Endothelial cell (in vitro differentiated cells): ENCODE data around the gene IFITM5. TPM values are rescaled to one million over a fixed set of nuclear protein-coding genes. Genes with fewer than 3 reads are reported as not detected.
"Not testable (repeated sequence)": the region's sequence is repeated elsewhere in the genome, so short reads cannot be mapped to it uniquely, and the experiment has no call there.

ENCODE experiments used
- DNase-seq: peaks from one replicate; pipeline ENCODE4 v3.0.0; 2021; ENCODE audit warnings: low spot score
- H3K27ac Mint-ChIP-seq: one replicate; pipeline ENCODE4 v1.8.0; 2021; ENCODE audit warnings: mixed read lengths, inconsistent platforms; ENCODE audit not compliant: unreplicated experiment
- H3K27me3 Mint-ChIP-seq: one replicate; pipeline ENCODE4 v1.8.0; 2021; ENCODE audit warnings: mild to moderate bottlenecking, moderate library complexity, mixed read lengths, inconsistent platforms; ENCODE audit not compliant: unreplicated experiment
- H3K36me3 Mint-ChIP-seq: one replicate; pipeline ENCODE4 v1.8.0; 2021; ENCODE audit warnings: mild to moderate bottlenecking, low read depth, mixed read lengths, inconsistent platforms; ENCODE audit not compliant: unreplicated experiment
- H3K4me1 Mint-ChIP-seq: one replicate; pipeline ENCODE4 v1.8.0; 2021; ENCODE audit warnings: mild to moderate bottlenecking, mixed read lengths, inconsistent platforms; ENCODE audit not compliant: unreplicated experiment
- H3K4me3 Mint-ChIP-seq: one replicate; pipeline ENCODE4 v1.8.0; 2021; ENCODE audit warnings: mild to moderate bottlenecking, mixed read lengths, inconsistent platforms; ENCODE audit not compliant: unreplicated experiment
- H3K9me3 Mint-ChIP-seq: one replicate; pipeline ENCODE4 v1.8.0; 2021; ENCODE audit warnings: mixed read lengths, inconsistent platforms; ENCODE audit not compliant: unreplicated experiment
- total RNA-seq: library from RNA; stranded (reverse); fragmentation: NEBNext Ultra II Directional; extraction: Animal tissue kit (Norgen Biotek cat#: 25700); gene quantifications from one replicate; pipeline ENCODE4 v1.2.1, GENCODE V29; 2021; ENCODE audit not compliant: unreplicated experiment
- TF ChIP-seq, protein P1 (sequence below): fragments of 200-600 bp; sonication (generic); IDR thresholded peaks from one replicate; pipeline ENCODE4 v1.5.0; 2021; ENCODE audit warnings: antibody characterized with exemption; ENCODE audit not compliant: unreplicated experiment

The IFITM5 gene
- total RNA-seq, 1 donor from 2014 or later = not detected

DNA sequence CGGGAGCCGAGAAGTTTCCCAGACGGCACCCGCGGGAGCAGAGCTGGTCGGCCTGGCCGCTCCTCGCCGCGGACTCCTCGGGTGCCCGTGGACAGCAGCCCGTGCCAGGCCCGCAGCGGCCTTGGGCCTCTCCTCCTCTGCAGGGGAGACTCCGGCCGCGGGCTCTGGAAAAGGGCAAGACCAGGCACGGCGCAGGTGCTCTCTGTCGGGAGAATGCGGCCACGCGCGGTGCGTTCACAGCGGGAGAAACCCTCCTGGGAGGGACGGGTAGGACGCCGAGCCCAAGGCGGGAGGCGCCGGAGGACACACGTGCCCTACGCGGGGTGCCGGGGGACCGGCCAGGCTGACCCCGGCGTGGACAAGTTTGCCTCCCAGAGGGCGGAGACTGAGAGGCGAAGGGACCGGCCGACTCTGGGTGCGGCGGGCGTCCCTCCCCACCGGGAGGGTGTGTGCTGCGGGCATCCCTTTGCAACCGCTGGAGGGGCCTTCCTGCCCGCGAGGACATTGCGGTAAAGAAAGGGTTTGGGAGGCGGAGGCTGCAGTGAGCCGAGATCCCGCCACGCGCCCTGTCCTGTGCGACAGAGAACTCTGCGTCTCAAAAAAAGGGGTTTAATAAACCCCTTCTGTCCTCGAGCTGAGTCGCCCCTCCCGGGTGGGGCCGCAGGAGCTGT, 16.8 kb upstream of the IFITM5 start:
- Mint-ChIP-seq H3K36me3 (peaks cover 7% of the 10 kb centered on the region), H3K4me3 (peak overlapping the region; percentile 62), H3K9me3 (no peaks in the 10 kb centered on the region), H3K27ac (peak overlapping the region; percentile 57), H3K27me3 (peaks cover 11% of the 10 kb centered on the region), H3K4me1 (peaks cover 47% of the 10 kb centered on the region)
- TF ChIP-seq, protein P1, sequence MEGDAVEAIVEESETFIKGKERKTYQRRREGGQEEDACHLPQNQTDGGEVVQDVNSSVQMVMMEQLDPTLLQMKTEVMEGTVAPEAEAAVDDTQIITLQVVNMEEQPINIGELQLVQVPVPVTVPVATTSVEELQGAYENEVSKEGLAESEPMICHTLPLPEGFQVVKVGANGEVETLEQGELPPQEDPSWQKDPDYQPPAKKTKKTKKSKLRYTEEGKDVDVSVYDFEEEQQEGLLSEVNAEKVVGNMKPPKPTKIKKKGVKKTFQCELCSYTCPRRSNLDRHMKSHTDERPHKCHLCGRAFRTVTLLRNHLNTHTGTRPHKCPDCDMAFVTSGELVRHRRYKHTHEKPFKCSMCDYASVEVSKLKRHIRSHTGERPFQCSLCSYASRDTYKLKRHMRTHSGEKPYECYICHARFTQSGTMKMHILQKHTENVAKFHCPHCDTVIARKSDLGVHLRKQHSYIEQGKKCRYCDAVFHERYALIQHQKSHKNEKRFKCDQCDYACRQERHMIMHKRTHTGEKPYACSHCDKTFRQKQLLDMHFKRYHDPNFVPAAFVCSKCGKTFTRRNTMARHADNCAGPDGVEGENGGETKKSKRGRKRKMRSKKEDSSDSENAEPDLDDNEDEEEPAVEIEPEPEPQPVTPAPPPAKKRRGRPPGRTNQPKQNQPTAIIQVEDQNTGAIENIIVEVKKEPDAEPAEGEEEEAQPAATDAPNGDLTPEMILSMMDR = no peak
- DNase-seq = no peak

DNA sequence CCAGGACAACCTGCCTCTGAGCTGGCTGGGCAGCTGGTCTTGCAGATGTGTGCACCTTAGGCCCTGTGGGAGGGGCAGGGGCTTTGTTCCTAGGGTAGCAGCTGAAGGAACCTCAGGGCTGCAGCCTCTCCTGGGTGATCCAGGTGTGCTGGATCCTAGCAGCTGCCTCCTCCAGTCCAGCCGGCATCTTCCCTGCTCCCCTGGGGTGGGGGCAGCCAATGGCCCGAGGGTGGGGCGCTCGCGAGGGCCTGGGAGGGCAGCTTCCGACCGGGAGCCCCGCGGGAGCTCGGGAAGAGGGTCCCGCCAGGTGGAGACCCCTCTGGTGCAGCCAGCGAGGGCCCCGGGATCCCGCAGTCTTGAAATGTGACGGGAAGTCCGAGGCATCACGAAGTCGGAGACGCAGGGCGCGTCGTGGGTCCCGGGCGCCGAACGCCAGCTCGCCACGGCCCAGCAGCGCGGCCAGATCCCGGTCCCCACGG, 16.2 kb upstream of the IFITM5 start:
- TF ChIP-seq, protein P1 = no peak
- no peaks in the 10 kb centered on the region for H3K9me3 Mint-ChIP-seq
- H3K36me3 Mint-ChIP-seq = peaks cover 7% of the 10 kb centered on the region
- H3K4me3 Mint-ChIP-seq = no peak overlapping the region
- DNase-seq = no peak
- peaks cover 43% of the 10 kb centered on the region for H3K4me1 Mint-ChIP-seq
- H3K27ac Mint-ChIP-seq = no peak overlapping the region
- H3K27me3 Mint-ChIP-seq = peaks cover 10% of the 10 kb centered on the region

DNA sequence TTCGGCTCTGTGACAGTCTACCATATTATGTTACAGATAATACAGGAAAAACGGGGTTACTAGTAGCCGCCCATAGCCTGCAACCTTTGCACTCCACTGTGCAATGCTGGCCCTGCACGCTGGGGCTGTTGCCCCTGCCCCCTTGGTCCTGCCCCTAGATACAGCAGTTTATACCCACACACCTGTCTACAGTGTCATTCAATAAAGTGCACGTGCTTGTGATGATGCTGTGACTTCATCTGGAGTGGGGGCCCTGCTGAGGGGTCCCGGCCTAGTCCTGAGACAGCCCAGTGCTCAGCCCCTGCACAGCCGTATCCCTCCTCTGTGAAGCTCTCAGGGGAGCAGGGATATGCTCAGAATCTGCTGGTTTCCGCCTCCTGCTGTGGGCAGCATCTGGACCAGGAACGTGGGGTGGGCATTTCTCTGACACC, 15.7 kb upstream of the IFITM5 start:
- H3K27ac Mint-ChIP-seq = no peak overlapping the region
- no peak for DNase-seq
- H3K27me3 Mint-ChIP-seq = peaks cover 7% of the 10 kb centered on the region
- H3K9me3 Mint-ChIP-seq = no peaks in the 10 kb centered on the region
- peaks cover 38% of the 10 kb centered on the region for H3K4me1 Mint-ChIP-seq
- no peak overlapping the region for H3K4me3 Mint-ChIP-seq
- TF ChIP-seq, protein P1 = no peak
- peaks cover 7% of the 10 kb centered on the region for H3K36me3 Mint-ChIP-seq

DNA sequence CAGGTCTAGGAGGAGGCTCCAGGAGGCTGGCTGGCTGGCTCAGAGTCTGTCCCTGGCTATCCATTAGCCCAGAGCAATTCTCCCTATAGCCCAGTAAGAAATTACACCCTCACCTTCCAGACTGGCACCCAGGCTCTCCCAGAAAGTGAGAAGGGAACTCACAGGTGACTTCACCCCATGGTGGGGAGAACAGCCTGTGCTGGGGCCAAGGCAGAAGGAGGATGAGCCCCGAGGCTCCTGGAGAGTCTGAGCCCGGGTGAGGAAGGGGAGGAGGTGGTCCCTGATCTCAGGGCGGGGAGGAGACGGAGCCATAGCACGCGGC, 15.2 kb upstream of the IFITM5 start:
- DNase-seq, H3K9me3 Mint-ChIP-seq, H3K27ac Mint-ChIP-seq, H3K27me3 Mint-ChIP-seq, H3K36me3 Mint-ChIP-seq: not testable (repeated sequence)
- Mint-ChIP-seq H3K4me3 (peak overlapping the region; percentile 65), H3K4me1 (peaks cover 41% of the 10 kb centered on the region)

DNA sequence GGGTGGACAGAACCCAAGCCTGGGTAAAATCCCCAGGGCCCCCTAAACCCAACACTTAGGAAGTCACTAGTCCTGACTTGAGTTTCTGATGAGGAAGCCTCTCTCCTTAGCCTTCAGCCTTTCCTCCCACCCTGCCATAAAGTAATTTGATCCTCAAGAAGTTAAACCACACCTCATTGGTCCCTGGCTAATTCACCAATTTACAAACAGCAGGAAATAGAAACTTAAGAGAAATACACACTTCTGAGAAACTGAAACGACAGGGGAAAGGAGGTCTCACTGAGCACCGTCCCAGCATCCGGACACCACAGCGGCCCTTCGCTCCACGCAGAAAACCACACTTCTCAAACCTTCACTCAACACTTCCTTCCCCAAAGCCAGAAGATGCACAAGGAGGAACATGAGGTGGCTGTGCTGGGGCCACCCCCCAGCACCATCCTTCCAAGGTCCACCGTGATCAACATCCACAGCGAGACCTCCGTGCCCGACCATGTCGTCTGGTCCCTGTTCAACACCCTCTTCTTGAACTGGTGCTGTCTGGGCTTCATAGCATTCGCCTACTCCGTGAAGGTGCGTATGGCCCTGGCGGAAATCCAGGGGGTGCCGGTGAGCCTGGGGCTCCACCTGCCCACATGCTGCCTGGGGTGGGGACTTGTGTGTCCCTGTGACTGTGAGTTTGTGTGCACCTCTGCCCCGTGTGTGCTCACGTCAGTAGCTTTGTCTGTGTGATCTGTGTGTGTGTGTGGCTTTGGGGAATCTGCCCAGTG, 14.6 kb upstream of the IFITM5 start, which contains the start of gene IFITM1:
Gene IFITM1 (plus strand): TSS at position 254 of the 767 bp plus-strand sequence. CDS start 131 bp downstream, at position 385.
- H3K9me3 Mint-ChIP-seq = no peaks in the 10 kb centered on the region
- H3K27ac Mint-ChIP-seq = peak within 1 kb of the TSS; percentile 44
- H3K4me1 Mint-ChIP-seq = peaks cover 44% of the 10 kb centered on the region
- TF ChIP-seq, protein P1 = no peak
- DNase-seq = no peak
- peaks cover 13% of the 10 kb centered on the region for H3K27me3 Mint-ChIP-seq
- H3K36me3 Mint-ChIP-seq = peaks cover 12% of the 10 kb centered on the region
- peak within 1 kb of the TSS; percentile 65 for H3K4me3 Mint-ChIP-seq
